GM12892 (cell line): ENCODE data around the gene EPB41L3.

Source experiments
- POLR2A ChIP-seq: IDR thresholded peaks from 2 replicates; pipeline ENCODE4 v1.6.1; 2011; ENCODE audit warnings: low read depth, low read length, control low read depth
- POLR2AphosphoS5 ChIP-seq: IDR thresholded peaks from 2 replicates; pipeline ENCODE4 v1.6.1; 2011; ENCODE audit warnings: low read depth, low read length, control low read depth

GRCh38 chr18:5513947-5514346 is 29.9 kb downstream of the EPB41L3 start:
- TF ChIP-seq POLR2A (no peak), POLR2AphosphoS5 (no peak)
